Keratinocyte (primary cell): ENCODE results near the gene LRRIQ4.

ENCODE experiments used
- CTCF ChIP-seq, 3 experiments: IDR thresholded peaks in 1 of 3; conservative IDR thresholded peaks in 1 of 3; optimal IDR thresholded peaks in 1 of 3; 2 replicates in 2 of 3; 3 replicates in 1 of 3; pipeline versions ENCODE3 to v1.5.1; 2011; ENCODE audit warnings: low read length in 3 of 3, mild to moderate bottlenecking in 3 of 3, moderate library complexity in 2 of 3, control low read depth in 1 of 3, inconsistent platforms in 1 of 3; ENCODE audit not compliant: insufficient read depth in 2 of 3; ENCODE audit errors: extremely low read depth in 1 of 3
- EZH2 ChIP-seq: IDR thresholded peaks from one replicate; pipeline ENCODE4 v1.6.1; 2012; ENCODE audit warnings: inconsistent platforms, mild to moderate bottlenecking, low read length, moderate library complexity

DNA sequence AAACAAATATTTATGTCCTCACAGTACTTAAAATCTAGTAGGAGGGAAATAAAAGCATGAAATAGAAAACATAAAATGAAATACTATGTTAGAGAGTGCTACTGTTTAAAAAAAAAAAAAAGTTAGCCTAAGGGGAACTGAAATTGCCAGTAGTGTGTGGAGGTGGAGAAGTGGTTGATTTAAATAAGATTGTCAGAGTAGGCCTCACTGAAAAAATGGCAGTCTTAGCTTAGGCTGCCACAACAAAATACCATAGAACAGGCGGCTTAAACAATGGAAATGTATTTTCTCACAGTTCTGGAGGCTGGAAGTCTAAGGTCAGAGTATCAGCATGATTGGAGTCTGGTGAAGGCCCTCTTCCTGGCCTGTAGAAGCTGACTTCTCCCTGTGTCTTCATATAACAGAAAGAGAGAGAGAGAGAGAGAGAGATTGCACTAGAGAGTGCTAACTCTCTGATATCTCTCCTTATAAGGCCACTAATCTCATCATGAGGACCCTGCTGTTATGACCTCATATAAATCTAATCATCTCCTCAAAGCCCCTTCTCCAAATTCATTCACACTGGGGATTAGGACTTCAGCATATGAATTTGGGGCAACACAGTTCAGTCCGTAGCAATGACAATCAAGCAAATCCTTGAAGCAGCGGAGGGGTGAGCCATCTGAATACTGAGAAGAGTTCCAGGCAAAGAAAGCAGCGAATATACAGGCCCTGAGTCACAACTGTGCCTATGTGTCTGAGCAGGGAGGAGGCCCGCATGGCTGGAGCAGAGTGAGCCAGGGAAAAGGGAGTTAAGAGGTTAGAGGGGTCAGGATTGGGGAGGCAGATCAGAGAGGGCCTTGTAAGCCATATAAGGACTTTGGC, 23.6 kb downstream of the LRRIQ4 start:
- TF ChIP-seq CTCF (optimal IDR thresholded peaks at IDR 0.05 in 1 of 3, IDR thresholded peaks at IDR 0.05 in 1 of 3, conservative IDR thresholded peaks at IDR 0.05 in 1 of 3; ENCODE audit: extremely low read depth in 1 of 3, insufficient read depth in 2 of 3, low read length in 3 of 3) (no peak), EZH2 (no peak)
